K562 (cell line): Measurements from ENCODE around the gene TAF4. TPM values are rescaled to one million over a fixed set of nuclear protein-coding genes. Genes with fewer than 3 reads are reported as not detected.

Experiments used
- ATAC-seq: fragments of 200-7000 bp; cut with Tn5 transposase; 3 replicates; pipeline ENCODE4 v1.9.1; 2020; ENCODE audit warnings: moderate library complexity
- BruUV-seq: library from RNA; stranded (reverse); fragments of 400-500 nt; replicated peaks from 2 replicates; lab custom pipeline; 2021; lab: Mats Ljungman, UMichigan
- CTCF ChIA-PET: fragments of 300-600 bp; formaldehyde crosslinking; extraction: SDS; loops from one replicate; lab custom pipeline; 2021; ENCODE audit warnings: low intra/inter-chr PET ratio; lab: Yijun Ruan, JAX
- POLR2A ChIA-PET: fragments of 300-600, 350-650 bp; sonication (Branson Sonifier 250); formaldehyde crosslinking; extraction: SDS; loops from one replicate; lab custom pipeline; 2021; ENCODE audit warnings: antibody characterized with exemption, inconsistent platforms; lab: Yijun Ruan, JAX
- DNase-seq, 4 experiments: peaks; one replicate each; pipeline versions ENCODE4 v3.0.0 to v3.0.0-alpha.2; 2011 to 2018; ENCODE audit warnings: low spot score in 3 of 4, mixed read lengths in 3 of 4; ENCODE audit errors: extremely low read depth in 1 of 4
- FAIRE-seq: peaks from 2 replicates; lab custom pipeline; 2011; peaks lifted over from hg19 to GRCh38; lab: Jason Lieb, UNC
- H2AFZ ChIP-seq: 2 replicates; pipeline ENCODE4 v1.6.0; 2011; ENCODE audit warnings: low read depth, low read length, control low read depth, inconsistent platforms
- H3K27ac ChIP-seq: fragments of 200-600 bp; 3 replicates; pipeline ENCODE4 v1.8.0; 2011; ENCODE audit warnings: low read depth, mild to moderate bottlenecking, control low read depth, inconsistent platforms, low read length, moderate library complexity, mixed read lengths; ENCODE audit errors: extremely low read depth
- H3K27me3 ChIP-seq, 2 experiments: fragments of 300-600 bp in 1 of 2; 2 replicates in 1 of 2; 3 replicates in 1 of 2; pipeline versions ENCODE4 v1.6.0 to v1.8.0; 2011; ENCODE audit warnings: inconsistent platforms in 2 of 2, low read length in 2 of 2, mild to moderate bottlenecking in 1 of 2, mixed read lengths in 1 of 2, moderate library complexity in 1 of 2; ENCODE audit not compliant: control insufficient read depth in 2 of 2, insufficient read depth in 2 of 2
- H3K36me3 ChIP-seq: fragments of 300-600 bp; 3 replicates; pipeline ENCODE4 v1.8.0; 2011; ENCODE audit warnings: mild to moderate bottlenecking, low read length, inconsistent platforms; ENCODE audit not compliant: control insufficient read depth, insufficient read depth
- H3K4me1 ChIP-seq, 2 experiments: fragments of 200-600 bp in 1 of 2; replicated peaks in 1 of 2; 2 replicates in 1 of 2; 3 replicates in 1 of 2; pipeline versions ENCODE4 v1.5.1 to v1.8.0; 2011; ENCODE audit warnings: inconsistent platforms in 2 of 2, low read length in 2 of 2, mild to moderate bottlenecking in 1 of 2, mixed read lengths in 1 of 2, moderate library complexity in 1 of 2; ENCODE audit not compliant: control insufficient read depth in 2 of 2, insufficient read depth in 2 of 2
- H3K4me2 ChIP-seq: 2 replicates; pipeline ENCODE4 v1.6.1; 2011; ENCODE audit warnings: low read length, control low read depth, inconsistent platforms, mixed read lengths; ENCODE audit not compliant: insufficient read depth
- H3K4me3 ChIP-seq: fragments of 200-600 bp; sonication (generic), shearing (Covaris generic); 2 replicates; pipeline ENCODE4 v1.5.1; 2016; ENCODE audit warnings: control low read depth, inconsistent platforms
- H3K79me2 ChIP-seq: fragments of 200-600 bp; 3 replicates; pipeline ENCODE4 v1.8.0; 2011; ENCODE audit warnings: low read length, inconsistent platforms; ENCODE audit not compliant: control insufficient read depth, insufficient read depth
- H3K9ac ChIP-seq, 2 experiments: 2 replicates each; pipeline versions ENCODE4 v1.6.0 to v1.6.1; 2011; ENCODE audit warnings: low read depth in 2 of 2, low read length in 2 of 2, control low read depth in 1 of 2, inconsistent platforms in 1 of 2, mild to moderate bottlenecking in 1 of 2, mixed read lengths in 1 of 2; ENCODE audit not compliant: insufficient read depth in 1 of 2
- H3K9me1 ChIP-seq: one replicate; pipeline ENCODE4 v1.6.0; 2011; ENCODE audit warnings: inconsistent platforms, mild to moderate bottlenecking, low read length, moderate library complexity; ENCODE audit not compliant: control insufficient read depth, insufficient read depth
- H3K9me3 ChIP-seq: replicated peaks from 2 replicates; pipeline ENCODE4 v1.5.1; 2011; ENCODE audit warnings: low read depth, low read length, inconsistent platforms; ENCODE audit not compliant: control insufficient read depth, insufficient read depth
- H4K20me1 ChIP-seq: replicated peaks from 2 replicates; pipeline ENCODE4 v1.6.1; 2011; ENCODE audit warnings: low read length, inconsistent platforms, mixed read lengths; ENCODE audit not compliant: control insufficient read depth, insufficient read depth
- ATF6 ChIP-seq: sonication (generic); formaldehyde crosslinking; IDR thresholded peaks from 2 replicates; pipeline ENCODE4 v1.4.0; 2020; ENCODE audit warnings: mild to moderate bottlenecking, missing genetic modification reagents
- BCOR ChIP-seq: fragments of 450-650 bp; IDR thresholded peaks from 2 replicates; pipeline ENCODE4 v1.6.1; 2016
- CBX3 ChIP-seq, 2 experiments: IDR thresholded peaks; 1 replicate in 1 of 2; 2 replicates in 1 of 2; pipeline ENCODE4 v1.6.1; 2012; ENCODE audit warnings: inconsistent platforms in 2 of 2, low read length in 2 of 2, borderline replicate concordance in 1 of 2, control low read depth in 1 of 2
- DDX20 ChIP-seq: fragments of 450-650 bp; IDR thresholded peaks from 2 replicates; pipeline ENCODE4 v1.6.1; 2016; ENCODE audit warnings: missing genetic modification characterization, low read depth, mild to moderate bottlenecking, missing compliant biosample characterization, moderate library complexity
- ERF ChIP-seq: fragments of 450-650 bp; formaldehyde crosslinking; IDR thresholded peaks from 2 replicates; pipeline ENCODE4 v1.4.0; 2020; ENCODE audit warnings: mild to moderate bottlenecking, mixed read lengths
- ETV1 ChIP-seq: fragments of 450-650 bp; conservative IDR thresholded peaks from 2 replicates; pipeline ENCODE4 v1.6.1; 2016; ENCODE audit warnings: missing genetic modification characterization, control low read depth, low read depth, missing compliant biosample characterization
- FOXJ3 ChIP-seq: sonication (generic); formaldehyde crosslinking; IDR thresholded peaks from 2 replicates; pipeline ENCODE4 v1.4.0; 2020; ENCODE audit warnings: mild to moderate bottlenecking, missing genetic modification reagents
- MAZ ChIP-seq, 2 experiments: fragments of 450-650 bp in 1 of 2; sonication (generic) in 1 of 2; formaldehyde crosslinking; IDR thresholded peaks in 1 of 2; conservative IDR thresholded peaks in 1 of 2; 2 replicates each; pipeline versions ENCODE4 v1.4.0 to v1.5.0; 2020; ENCODE audit warnings: mild to moderate bottlenecking in 1 of 2, missing genetic modification reagents in 1 of 2
- MEF2A ChIP-seq: IDR thresholded peaks from 2 replicates; pipeline ENCODE4 v1.6.1; 2011; ENCODE audit warnings: low read depth, mild to moderate bottlenecking, low read length, moderate library complexity; ENCODE audit not compliant: control insufficient read depth
- POLR2AphosphoS2 ChIP-seq: IDR thresholded peaks from 2 replicates; pipeline ENCODE4 v1.6.1; 2012; ENCODE audit warnings: low read length, improper control_type of control experiment
- PTBP1 ChIP-seq: fragments of 200-400 bp; formaldehyde crosslinking; IDR thresholded peaks from 2 replicates; pipeline ENCODE4 v1.6.1; 2017; ENCODE audit warnings: low read depth, low read length
- RAD51 ChIP-seq: fragments of 450-650 bp; IDR thresholded peaks from 2 replicates; pipeline ENCODE4 v1.7.1; 2016; ENCODE audit warnings: low read depth, mild to moderate bottlenecking, borderline replicate concordance
- SNIP1 ChIP-seq: fragments of 450-650 bp; IDR thresholded peaks from 2 replicates; pipeline ENCODE4 v1.7.1; 2017; ENCODE audit warnings: low read depth, mild to moderate bottlenecking
- SRSF9 ChIP-seq: fragments of 200-400 bp; formaldehyde crosslinking; IDR thresholded peaks from 2 replicates; pipeline ENCODE4 v1.6.1; 2017; ENCODE audit warnings: low read depth, low read length, borderline replicate concordance
- ZBTB49 ChIP-seq: sonication (generic); formaldehyde crosslinking; IDR thresholded peaks from 2 replicates; pipeline ENCODE4 v1.8.0; 2022; ENCODE audit warnings: missing genetic modification reagents, mild to moderate bottlenecking, borderline replicate concordance
- ZNF583 ChIP-seq: fragments of 250-450 bp; sonication (Bioruptor Pico); IDR thresholded peaks from 2 replicates; pipeline ENCODE4 v1.4.0; 2020
- ZNF79 ChIP-seq: fragments of 250-450 bp; sonication (Bioruptor Pico); IDR thresholded peaks from 2 replicates; pipeline ENCODE4 v1.4.0; 2020; ENCODE audit warnings: low read depth, mild to moderate bottlenecking, moderate library complexity
- WGBS: fragments of 100-300 bp; shearing (Covaris generic); methylation state at CpG from one replicate; pipeline ENCODE4 v1.1.6; 2016; ENCODE audit warnings: low coverage, mixed read lengths; ENCODE audit not compliant: insufficient coverage; ENCODE audit errors: missing lambda C conversion rate; 5-methylcytosine and 5-hydroxymethylcytosine counted together
- in situ Hi-C: fragments of 300-500 bp; cut with MboI; formaldehyde crosslinking; loops from 4 replicates; pipeline ENCODE4 v1.15.0; 2018; ENCODE audit warnings: inconsistent platforms, mixed read lengths
- intact Hi-C: fragments of 100-400 bp; cut with micrococcal nuclease; formaldehyde crosslinking; loops from 2 replicates; pipeline ENCODE4 v1.14.2; 2022
- polyA plus RNA-seq, 8 experiments: library from polyadenylated mRNA; depleted of rRNA in 4 of 8; stranded (reverse) in 5 of 8; unstranded in 3 of 8; fragments of >200 nt; fragmentation: Nextera tagmentation in 2 of 8; fragmentation: Illumina TruSeq in 1 of 8; extraction: Ambion mirVana in 2 of 8; extraction: Trizol in 1 of 8; gene quantifications; 2 replicates each; pipeline versions ENCODE4 v1.2.1 to v1.2.3, GENCODE V29; 2011 to 2014; ENCODE audit warnings: inconsistent platforms in 1 of 8, missing spikeins in 1 of 8
- total RNA-seq, 7 experiments: library from RNA; depleted of rRNA in 6 of 7; stranded (reverse); fragments of >200 nt in 6 of 7; fragmentation: Illumina TruSeq in 2 of 7; extraction: Trizol in 2 of 7; gene quantifications; 2 replicates each; pipeline versions ENCODE4 v1.2.1 to v1.2.3, GENCODE V29; 2011 to 2021; ENCODE audit warnings: low replicate concordance in 1 of 7
- TF ChIP-seq, protein P1 (sequence below): sonication (generic); formaldehyde crosslinking; IDR thresholded peaks from 2 replicates; pipeline ENCODE4 v1.8.0; 2022; ENCODE audit warnings: mild to moderate bottlenecking, missing genetic modification reagents

The TAF4 gene
- total and polyA plus RNA-seq, 9 of the 15 experiments (the other 6 are each of a cell fraction or from before 2014, with no cell fraction given), result 0.44 to 28.3 (median 5.6) TPM

DNA sequence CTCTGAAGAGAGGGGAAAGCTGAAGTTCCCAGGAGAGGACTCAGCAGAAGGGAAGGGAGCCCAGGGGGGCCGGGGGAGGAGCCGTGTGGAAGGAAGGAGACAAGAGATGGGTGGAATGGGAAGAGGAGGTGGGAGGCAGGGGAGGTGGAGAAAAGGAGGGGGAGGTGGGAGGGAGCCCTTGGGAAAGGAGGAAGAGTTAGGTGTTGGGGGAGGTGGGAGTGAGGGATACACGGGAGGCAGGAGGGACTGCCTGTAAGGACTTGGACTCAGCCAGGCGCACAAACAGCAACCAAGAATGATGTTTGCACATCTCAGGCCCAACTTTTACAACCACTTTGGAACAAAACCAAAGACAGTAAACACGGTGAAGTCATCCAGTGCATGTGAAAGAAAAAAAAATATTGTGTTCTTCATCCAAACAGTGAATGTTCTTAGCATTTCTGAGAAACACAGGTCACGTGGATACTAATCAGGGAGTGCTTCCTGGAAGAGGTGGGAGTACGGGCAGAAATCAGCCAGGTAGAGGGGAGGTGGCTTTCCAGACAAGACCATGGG lies 39.2 kb upstream of the TAF4 start:
- POLR2A ChIA-PET, result no interaction called here
- CTCF ChIA-PET, result no interaction called here
- no peaks in the 10 kb centered on the region for H3K36me3 ChIP-seq
- no peak for TF ChIP-seq SRSF9
- no peak for TF ChIP-seq FOXJ3
- no peak for TF ChIP-seq DDX20
- no peak for TF ChIP-seq ERF
- TF ChIP-seq ZNF79 (CRISPR knock-in tag), result no peak
- TF ChIP-seq SNIP1, result no peak
- TF ChIP-seq MAZ (CRISPR knock-in tag; conservative IDR thresholded peaks at IDR 0.05 in 1 of 2, IDR thresholded peaks at IDR 0.05 in 1 of 2), result no peak
- no peak for TF ChIP-seq ZNF583 (CRISPR knock-in tag)
- peak; percentile 51; the same call in 1 of the 2 replicates for TF ChIP-seq BCOR
- no peak for TF ChIP-seq ATF6 (CRISPR knock-in tag)
- no peak for TF ChIP-seq PTBP1
- TF ChIP-seq POLR2AphosphoS2, result no peak
- TF ChIP-seq CBX3 (IDR thresholded peaks at IDR 0.05; ENCODE audit: borderline replicate concordance in 1 of 2, low read length in 2 of 2), result no peak
- TF ChIP-seq, protein P1, sequence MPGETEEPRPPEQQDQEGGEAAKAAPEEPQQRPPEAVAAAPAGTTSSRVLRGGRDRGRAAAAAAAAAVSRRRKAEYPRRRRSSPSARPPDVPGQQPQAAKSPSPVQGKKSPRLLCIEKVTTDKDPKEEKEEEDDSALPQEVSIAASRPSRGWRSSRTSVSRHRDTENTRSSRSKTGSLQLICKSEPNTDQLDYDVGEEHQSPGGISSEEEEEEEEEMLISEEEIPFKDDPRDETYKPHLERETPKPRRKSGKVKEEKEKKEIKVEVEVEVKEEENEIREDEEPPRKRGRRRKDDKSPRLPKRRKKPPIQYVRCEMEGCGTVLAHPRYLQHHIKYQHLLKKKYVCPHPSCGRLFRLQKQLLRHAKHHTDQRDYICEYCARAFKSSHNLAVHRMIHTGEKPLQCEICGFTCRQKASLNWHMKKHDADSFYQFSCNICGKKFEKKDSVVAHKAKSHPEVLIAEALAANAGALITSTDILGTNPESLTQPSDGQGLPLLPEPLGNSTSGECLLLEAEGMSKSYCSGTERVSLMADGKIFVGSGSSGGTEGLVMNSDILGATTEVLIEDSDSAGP (CRISPR knock-in tag), result no peak
- peak; percentile 36; the same call in 1 of the 2 replicates for TF ChIP-seq RAD51
- no peak for TF ChIP-seq ETV1 (tag)
- no peak for TF ChIP-seq ZBTB49 (CRISPR knock-in tag)
- no peak for TF ChIP-seq MEF2A

More for the DNA sequence above, 39.2 kb upstream of the TAF4 start:
- Histone ChIP-seq H3K27me3 (peaks cover 23 to 52% of the 10 kb centered on the region in 2 experiments), H3K79me2 (no peaks in the 10 kb centered on the region), H3K27ac (no peak overlapping the region), H2AFZ (no peak overlapping the region), H3K4me3 (no peak overlapping the region), H3K9me3 (peaks cover 5% of the 10 kb centered on the region), H3K4me1 (peaks cover 0 to 17% of the 10 kb centered on the region in 2 experiments; a peak in 3 of 5 replicates), H3K9me1 (no peaks in the 10 kb centered on the region), H3K9ac (no peak overlapping the region), H3K4me2 (no peak overlapping the region), H4K20me1 (no peaks in the 10 kb centered on the region)
- no peak for ATAC-seq
- in situ Hi-C loops, result no loop called here
- intact Hi-C loops, result no loop called here
- no peak for FAIRE-seq
- 0% methylated on average over 3 of the region's 7 CpGs for WGBS
- no TSS peak for BruUV-seq
- no peak for DNase-seq
